Neural crest cell (in vitro differentiated cells): Measurements from ENCODE around the gene LPIN2. TPM values are rescaled to one million over a fixed set of nuclear protein-coding genes. Genes with fewer than 3 reads are reported as not detected.

ENCODE experiments used
- DNase-seq: peaks from one replicate; pipeline ENCODE4 v3.0.0; 2021; ENCODE audit warnings: low read depth, mixed read lengths, low spot score
- H3K27ac Mint-ChIP-seq: one replicate; pipeline ENCODE4 v1.8.0; 2021; ENCODE audit warnings: mild to moderate bottlenecking, mixed read lengths; ENCODE audit not compliant: unreplicated experiment
- H3K27me3 Mint-ChIP-seq: 2 replicates; pipeline ENCODE4 v1.8.0; 2021; ENCODE audit warnings: low read depth, mild to moderate bottlenecking, mixed read lengths
- H3K36me3 Mint-ChIP-seq: 2 replicates; pipeline ENCODE4 v1.8.0; 2021; ENCODE audit warnings: low read depth, mild to moderate bottlenecking, mixed read lengths
- H3K4me1 Mint-ChIP-seq: 2 replicates; pipeline ENCODE4 v1.8.0; 2021; ENCODE audit warnings: mixed read lengths
- H3K4me3 Mint-ChIP-seq: one replicate; pipeline ENCODE4 v1.8.0; 2021; ENCODE audit warnings: mild to moderate bottlenecking, mixed read lengths
- H3K9me3 Mint-ChIP-seq: 2 replicates; pipeline ENCODE4 v1.8.0; 2021; ENCODE audit warnings: mixed read lengths
- CTCF ChIP-seq: fragments of 200-600 bp; sonication (generic); conservative IDR thresholded peaks from 2 replicates; pipeline ENCODE4 v1.5.0; 2021; ENCODE audit warnings: antibody characterized with exemption, mild to moderate bottlenecking
- total RNA-seq: library from RNA; stranded (reverse); gene quantifications from 2 replicates; pipeline ENCODE4 v1.2.1, GENCODE V29; 2021

The LPIN2 gene
- total RNA-seq, 1 donor from 2014 or later = 22.6 TPM

GRCh38 chr18:2984703-2985261, 28.2 kb downstream of the LPIN2 start:
- Mint-ChIP-seq H3K36me3 (peaks cover 16% of the 10 kb centered on the region), H3K4me3 (no peak overlapping the region), H3K9me3 (no peaks in the 10 kb centered on the region), H3K27me3 (no peaks in the 10 kb centered on the region), H3K27ac (no peak overlapping the region), H3K4me1 (peaks cover 29% of the 10 kb centered on the region)
- DNase-seq = no peak
- no peak for TF ChIP-seq CTCF

- no peaks in the 10 kb centered on the region for H3K9me3 Mint-ChIP-seq
- no peak overlapping the region for H3K27ac Mint-ChIP-seq
- H3K4me3 Mint-ChIP-seq = no peak overlapping the region
- DNase-seq = no peak
- H3K4me1 Mint-ChIP-seq = peaks cover 29% of the 10 kb centered on the region
- no peak for TF ChIP-seq CTCF
- no peaks in the 10 kb centered on the region for H3K27me3 Mint-ChIP-seq
- peaks cover 11% of the 10 kb centered on the region for H3K36me3 Mint-ChIP-seq
These were observed 28.9 kb downstream of the LPIN2 start for GRCh38 chr18:2984091-2984490.

- Mint-ChIP-seq H3K27ac (no peak overlapping the region), H3K4me1 (peaks cover 29% of the 10 kb centered on the region), H3K4me3 (no peak overlapping the region), H3K36me3 (peaks cover 10% of the 10 kb centered on the region), H3K9me3 (no peaks in the 10 kb centered on the region), H3K27me3 (no peaks in the 10 kb centered on the region)
- no peak for DNase-seq
- no peak for TF ChIP-seq CTCF
These were observed 29.6 kb downstream of the LPIN2 start for GRCh38 chr18:2983296-2983695.

GRCh38 chr18:2982452-2983269, 30.3 kb downstream of the LPIN2 start:
- DNase-seq = no peak
- TF ChIP-seq CTCF = no peak
- H3K36me3 Mint-ChIP-seq = peaks cover 10% of the 10 kb centered on the region
- peaks cover 29% of the 10 kb centered on the region for H3K4me1 Mint-ChIP-seq
- no peaks in the 10 kb centered on the region for H3K9me3 Mint-ChIP-seq
- no peak overlapping the region for H3K4me3 Mint-ChIP-seq
- H3K27me3 Mint-ChIP-seq = no peaks in the 10 kb centered on the region
- no peak overlapping the region for H3K27ac Mint-ChIP-seq

GRCh38 chr18:2982022-2982421, 30.9 kb downstream of the LPIN2 start:
- Mint-ChIP-seq H3K4me3 (no peak overlapping the region), H3K36me3 (peaks cover 10% of the 10 kb centered on the region), H3K9me3 (no peaks in the 10 kb centered on the region), H3K27me3 (no peaks in the 10 kb centered on the region), H3K4me1 (peaks cover 29% of the 10 kb centered on the region), H3K27ac (no peak overlapping the region)
- DNase-seq = no peak
- no peak for TF ChIP-seq CTCF
